HepG2 (cell line): Measurements from ENCODE around the gene ABHD12. TPM values are rescaled to one million over a fixed set of nuclear protein-coding genes. Genes with fewer than 3 reads are reported as not detected.
A peak's percentile ranks its signal among the peaks of the same experiment; 100 is the strongest.

Source experiments
- ARID4A ChIP-seq: sonication (generic); formaldehyde crosslinking; IDR thresholded peaks from 2 replicates; pipeline ENCODE4 v1.5.0; 2020; ENCODE audit warnings: mild to moderate bottlenecking, missing genetic modification reagents, borderline replicate concordance
- FOSL1 ChIP-seq: sonication (generic); formaldehyde crosslinking; IDR thresholded peaks from 2 replicates; pipeline ENCODE4 v1.9.0; 2021; ENCODE audit warnings: missing genetic modification reagents, borderline replicate concordance
- GABPB1 ChIP-seq: IDR thresholded peaks from 2 replicates; pipeline ENCODE4 v1.6.1; 2016; ENCODE audit warnings: mild to moderate bottlenecking, missing genetic modification reagents, moderate library complexity, missing compliant biosample characterization
- IRF1 ChIP-seq: sonication (generic); formaldehyde crosslinking; IDR thresholded peaks from 2 replicates; pipeline ENCODE4 v1.4.0; 2020; ENCODE audit warnings: low read depth, mild to moderate bottlenecking, missing genetic modification reagents
- MAFF ChIP-seq: IDR thresholded peaks from 2 replicates; pipeline ENCODE4 v1.6.1; 2011; ENCODE audit warnings: low read depth, low read length, improper control_type of control experiment
- MAFK ChIP-seq, 2 experiments: IDR thresholded peaks in 1 of 2; conservative IDR thresholded peaks in 1 of 2; 2 replicates each; pipeline ENCODE4 v1.6.1; 2011; ENCODE audit warnings: improper control_type of control experiment in 2 of 2, low read length in 2 of 2
- MAZ ChIP-seq, 2 experiments: sonication (generic) in 1 of 2; formaldehyde crosslinking in 1 of 2; IDR thresholded peaks; 2 replicates each; pipeline versions ENCODE4 v1.5.0 to v1.6.1; 2012 to 2020; ENCODE audit warnings: low read depth in 2 of 2, mild to moderate bottlenecking in 2 of 2, borderline replicate concordance in 1 of 2, improper control_type of control experiment in 1 of 2, low read length in 1 of 2, missing genetic modification reagents in 1 of 2, moderate library complexity in 1 of 2
- MTA1 ChIP-seq: sonication (generic); formaldehyde crosslinking; IDR thresholded peaks from 2 replicates; pipeline ENCODE4 v1.4.0; 2020; ENCODE audit warnings: missing genetic modification reagents, mild to moderate bottlenecking, borderline replicate concordance
- NFE2 ChIP-seq: sonication (generic); formaldehyde crosslinking; IDR thresholded peaks from 2 replicates; pipeline ENCODE4 v1.4.0; 2020; ENCODE audit warnings: missing genetic modification reagents
- SKI ChIP-seq: fragments of 450-650 bp; IDR thresholded peaks from one replicate; pipeline ENCODE4 v1.6.1; 2018; ENCODE audit warnings: mild to moderate bottlenecking; ENCODE audit not compliant: partially characterized antibody
- SMYD3 ChIP-seq: sonication (generic); formaldehyde crosslinking; IDR thresholded peaks from 2 replicates; pipeline ENCODE4 v1.8.1; 2023; ENCODE audit warnings: mild to moderate bottlenecking, missing genetic modification reagents
- SPEN ChIP-seq: sonication (generic); formaldehyde crosslinking; IDR thresholded peaks from 2 replicates; pipeline ENCODE4 v1.5.1; 2020; ENCODE audit warnings: low read depth, mild to moderate bottlenecking, missing genetic modification reagents
- THAP9 ChIP-seq: sonication (generic); formaldehyde crosslinking; IDR thresholded peaks from 2 replicates; pipeline ENCODE4; 2020; ENCODE audit warnings: missing genetic modification reagents, mild to moderate bottlenecking, borderline replicate concordance
- ZNF572 ChIP-seq: sonication (generic); formaldehyde crosslinking; IDR thresholded peaks from 2 replicates; pipeline ENCODE4 v1.5.1; 2020; ENCODE audit warnings: mild to moderate bottlenecking, missing genetic modification reagents
- ZNF761 ChIP-seq: sonication (generic); formaldehyde crosslinking; conservative IDR thresholded peaks from 2 replicates; pipeline ENCODE4 v1.4.0; 2020; ENCODE audit warnings: mild to moderate bottlenecking, missing genetic modification reagents
- polyA plus RNA-seq, 8 experiments: library from polyadenylated mRNA; depleted of rRNA in 3 of 8; stranded (reverse) in 7 of 8; unstranded in 1 of 8; fragments of >200 nt; fragmentation: Illumina TruSeq in 4 of 8; extraction: Trizol in 4 of 8; gene quantifications; 2 replicates each; pipeline versions ENCODE4 v1.2.1 to v1.2.3, GENCODE V29; 2011 to 2016; ENCODE audit warnings: low read depth in 4 of 8, missing spikeins in 1 of 8, mixed read lengths in 1 of 8; ENCODE audit not compliant: insufficient read depth in 1 of 8
- total RNA-seq, 5 experiments: library from RNA; depleted of rRNA; stranded (reverse); fragments of >200 nt; fragmentation: Illumina TruSeq; extraction: Trizol; gene quantifications; 2 replicates each; pipeline ENCODE4 v1.2.3, GENCODE V29; 2016; ENCODE audit warnings: low read depth in 1 of 5
- TF ChIP-seq, protein P1 (sequence below): sonication (generic); formaldehyde crosslinking; IDR thresholded peaks from 2 replicates; pipeline ENCODE4 v1.4.0; 2020; ENCODE audit warnings: missing genetic modification reagents, borderline replicate concordance

The ABHD12 gene
- total and polyA plus RNA-seq, 2 of the 13 experiments (the other 11 are each of a cell fraction or from before 2014, with no cell fraction given), result 23.5 to 72.1 TPM

DNA sequence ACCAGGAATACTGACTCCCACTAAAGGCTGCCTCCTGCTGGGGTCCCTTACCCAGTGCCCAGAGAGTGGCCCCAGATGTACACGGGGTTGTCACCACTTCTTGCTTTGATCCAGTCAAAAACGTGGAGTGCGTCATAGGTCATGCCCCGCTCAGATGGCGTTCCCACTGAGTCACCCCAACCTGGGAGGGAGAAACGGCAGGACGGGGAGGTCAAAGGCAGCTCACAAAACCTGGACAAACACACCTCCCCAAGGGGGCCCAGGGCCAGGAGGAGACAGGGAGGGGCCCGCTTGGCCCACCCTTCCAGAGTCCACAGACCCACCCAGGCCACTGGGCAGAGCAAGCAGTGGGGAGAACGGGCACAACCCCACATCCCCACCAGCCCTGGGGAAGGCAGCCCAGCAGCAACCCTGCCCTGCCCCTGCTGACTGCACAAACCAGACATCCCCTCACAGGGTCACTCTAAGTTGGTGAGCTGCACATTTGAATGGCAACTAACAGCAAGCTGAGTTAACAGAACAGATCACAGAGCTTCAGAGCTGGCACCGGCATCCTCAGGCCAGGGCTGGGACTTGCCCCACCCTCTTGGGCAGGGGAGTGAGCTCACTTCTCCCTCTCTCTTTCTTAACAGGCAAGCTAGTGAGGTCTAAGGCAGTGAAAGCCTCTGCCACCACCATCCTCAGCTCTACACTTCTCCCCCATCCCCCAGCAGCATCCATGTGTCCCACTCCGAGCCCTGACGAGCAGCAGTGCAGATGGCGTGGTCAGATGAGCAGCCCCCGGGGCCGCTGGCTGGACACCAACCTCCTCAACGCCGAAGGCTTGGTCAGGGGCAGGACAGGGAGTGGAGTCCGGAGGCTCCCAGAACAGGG lies 81.0 kb downstream of the ABHD12 start (continued):
- TF ChIP-seq ARID4A, result no peak
- TF ChIP-seq MAFF, result peak; percentile 47
- TF ChIP-seq THAP9 (CRISPR knock-in tag), result 0 out of 2 replicates have a peak, but pooled peaks have one; percentile 34
- peak; percentile 52 to 57 for TF ChIP-seq MAFK (conservative IDR thresholded peaks at IDR 0.05 in 1 of 2, IDR thresholded peaks at IDR 0.05 in 1 of 2; ENCODE audit: low read length in 2 of 2)
- TF ChIP-seq MTA1 (CRISPR knock-in tag), result peak; percentile 19; the same call in 1 of the 2 replicates
- TF ChIP-seq SPEN, result peak; percentile 11; the same call in 1 of the 2 replicates
- TF ChIP-seq MAZ (IDR thresholded peaks at IDR 0.05; ENCODE audit: borderline replicate concordance, low read depth, low read length), result peak; percentile 18; the same call in 1 of the 2 replicates
- TF ChIP-seq MAZ (CRISPR knock-in tag; IDR thresholded peaks at IDR 0.05; ENCODE audit: low read depth), result no peak
- TF ChIP-seq FOSL1 (CRISPR knock-in tag), result peak; percentile 71; the same call in 1 of the 2 replicates
- TF ChIP-seq IRF1 (CRISPR knock-in tag), result no peak
- no peak for TF ChIP-seq SMYD3 (CRISPR knock-in tag)
- TF ChIP-seq, protein P1, sequence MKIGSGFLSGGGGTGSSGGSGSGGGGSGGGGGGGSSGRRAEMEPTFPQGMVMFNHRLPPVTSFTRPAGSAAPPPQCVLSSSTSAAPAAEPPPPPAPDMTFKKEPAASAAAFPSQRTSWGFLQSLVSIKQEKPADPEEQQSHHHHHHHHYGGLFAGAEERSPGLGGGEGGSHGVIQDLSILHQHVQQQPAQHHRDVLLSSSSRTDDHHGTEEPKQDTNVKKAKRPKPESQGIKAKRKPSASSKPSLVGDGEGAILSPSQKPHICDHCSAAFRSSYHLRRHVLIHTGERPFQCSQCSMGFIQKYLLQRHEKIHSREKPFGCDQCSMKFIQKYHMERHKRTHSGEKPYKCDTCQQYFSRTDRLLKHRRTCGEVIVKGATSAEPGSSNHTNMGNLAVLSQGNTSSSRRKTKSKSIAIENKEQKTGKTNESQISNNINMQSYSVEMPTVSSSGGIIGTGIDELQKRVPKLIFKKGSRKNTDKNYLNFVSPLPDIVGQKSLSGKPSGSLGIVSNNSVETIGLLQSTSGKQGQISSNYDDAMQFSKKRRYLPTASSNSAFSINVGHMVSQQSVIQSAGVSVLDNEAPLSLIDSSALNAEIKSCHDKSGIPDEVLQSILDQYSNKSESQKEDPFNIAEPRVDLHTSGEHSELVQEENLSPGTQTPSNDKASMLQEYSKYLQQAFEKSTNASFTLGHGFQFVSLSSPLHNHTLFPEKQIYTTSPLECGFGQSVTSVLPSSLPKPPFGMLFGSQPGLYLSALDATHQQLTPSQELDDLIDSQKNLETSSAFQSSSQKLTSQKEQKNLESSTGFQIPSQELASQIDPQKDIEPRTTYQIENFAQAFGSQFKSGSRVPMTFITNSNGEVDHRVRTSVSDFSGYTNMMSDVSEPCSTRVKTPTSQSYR (CRISPR knock-in tag), result peak; percentile 45; the same call in 1 of the 2 replicates
- TF ChIP-seq SKI, result no peak
- no peak for TF ChIP-seq GABPB1 (CRISPR knock-in tag)
- no peak for TF ChIP-seq ZNF572
- TF ChIP-seq NFE2 (CRISPR knock-in tag), result peak; percentile 4; the same call in 1 of the 2 replicates
- TF ChIP-seq ZNF761 (CRISPR knock-in tag), result 0 out of 2 replicates have a peak, but pooled peaks have one; percentile 69
